Heart left ventricle (tissue), 13 donors: ENCODE measurements around the gene SNX12.

Experiments used
- POLR2A ChIP-seq, 2 donors: fragments of 450-650 bp; IDR thresholded peaks; one replicate each; pipeline ENCODE4 v1.6.1; 2017; ENCODE audit warnings: antibody characterized with exemption in 2 of 2, mild to moderate bottlenecking in 2 of 2, moderate library complexity in 2 of 2
- TF ChIP-seq, protein P1 (sequence below), 12 donors: fragments of 200-600 bp; sonication (generic) in 4 of 12; IDR thresholded peaks; one replicate each; pipeline versions ENCODE4 v1.5.0 to v1.8.0; 2018 to 2022; ENCODE audit warnings: antibody characterized with exemption in 12 of 12, mild to moderate bottlenecking in 5 of 12
- donor health status: ischemic (EF 13 %, LVEDD 7.1; RV severe dilation, severe dysfunction).
- donor health status: DM: no; HTN: yes; CAD: no.
- donor health status: DM: no; HTN: no; CAD: no.
- donor health status: ischemic (EF 25% LVEDD 6.9; RV normal size, moderate dysfunction).
- donor health status: ischemic (EF 25% LVEDD 5.7; RV mildly dilated, moderate dysfunction).
- donor health status: ischemic (EF 35%, LVEDD 5.7; RV mildly dilated, moderate dysfunction).
- donor health status: nonischemic (EF 11% LVEDD 7.7; RV severe dilation, severe dysfunction).
- donor health status: DM: yes; HTN: yes; CAD: no.
- donor health status: PGD.
- donor health status: ischemic (EF 29% LVEDD 5.4; RV normal size, mild dysfunction).
- donor health status: nonischemic (EF 23%, LVEDD 6.1; RV moderate dilation, normal function).

- TF ChIP-seq, protein P1, sequence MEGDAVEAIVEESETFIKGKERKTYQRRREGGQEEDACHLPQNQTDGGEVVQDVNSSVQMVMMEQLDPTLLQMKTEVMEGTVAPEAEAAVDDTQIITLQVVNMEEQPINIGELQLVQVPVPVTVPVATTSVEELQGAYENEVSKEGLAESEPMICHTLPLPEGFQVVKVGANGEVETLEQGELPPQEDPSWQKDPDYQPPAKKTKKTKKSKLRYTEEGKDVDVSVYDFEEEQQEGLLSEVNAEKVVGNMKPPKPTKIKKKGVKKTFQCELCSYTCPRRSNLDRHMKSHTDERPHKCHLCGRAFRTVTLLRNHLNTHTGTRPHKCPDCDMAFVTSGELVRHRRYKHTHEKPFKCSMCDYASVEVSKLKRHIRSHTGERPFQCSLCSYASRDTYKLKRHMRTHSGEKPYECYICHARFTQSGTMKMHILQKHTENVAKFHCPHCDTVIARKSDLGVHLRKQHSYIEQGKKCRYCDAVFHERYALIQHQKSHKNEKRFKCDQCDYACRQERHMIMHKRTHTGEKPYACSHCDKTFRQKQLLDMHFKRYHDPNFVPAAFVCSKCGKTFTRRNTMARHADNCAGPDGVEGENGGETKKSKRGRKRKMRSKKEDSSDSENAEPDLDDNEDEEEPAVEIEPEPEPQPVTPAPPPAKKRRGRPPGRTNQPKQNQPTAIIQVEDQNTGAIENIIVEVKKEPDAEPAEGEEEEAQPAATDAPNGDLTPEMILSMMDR (IDR thresholded peaks at IDR 0.05), result no peak
- no peak for TF ChIP-seq POLR2A (IDR thresholded peaks at IDR 0.05)
Measured at GRCh38 chrX:71100581-71101505, 32.7 kb upstream of the SNX12 start.
